HG03521 (cell line): ENCODE measurements around the gene ZBTB3.
"Not testable (repeated sequence)": the region's sequence is repeated elsewhere in the genome, so short reads cannot be mapped to it uniquely, and the experiment has no call there.

Experiments used
- ATAC-seq: cut with Tn5 transposase; IDR thresholded peaks from one replicate; pipeline ENCODE4 v1.9.1; 2021; ENCODE audit warnings: mild to moderate bottlenecking, moderate library complexity; ENCODE audit not compliant: unreplicated experiment

ZBTB3 gene

GRCh38 chr11:62716816-62717215 lies 37.1 kb downstream of the ZBTB3 start:
- ATAC-seq, result no peak

GRCh38 chr11:62716206-62716605 lies 37.8 kb downstream of the ZBTB3 start:
- no peak for ATAC-seq

- no peak for ATAC-seq
These were observed 38.5 kb downstream of the ZBTB3 start for GRCh38 chr11:62715150-62716130.

GRCh38 chr11:62713343-62713742 lies 40.6 kb downstream of the ZBTB3 start:
- ATAC-seq, result no peak

- ATAC-seq, result no peak
These were observed 41.1 kb downstream of the ZBTB3 start for GRCh38 chr11:62712861-62713260.

GRCh38 chr11:62712276-62712812 lies 41.6 kb downstream of the ZBTB3 start:
- no peak for ATAC-seq

GRCh38 chr11:62710001-62710345 lies 44.0 kb downstream of the ZBTB3 start:
- no peak for ATAC-seq

GRCh38 chr11:62709247-62710000 lies 44.5 kb downstream of the ZBTB3 start:
- peak; percentile 73 for ATAC-seq

- no peak for ATAC-seq
These were observed 45.2 kb downstream of the ZBTB3 start for GRCh38 chr11:62708793-62709192.

- no peak for ATAC-seq
These were observed 45.6 kb downstream of the ZBTB3 start for GRCh38 chr11:62708392-62708791.

GRCh38 chr11:62707277-62707861 lies 46.6 kb downstream of the ZBTB3 start, which contains the start of the genes BSCL2 and GNG3:
Gene BSCL2 (minus strand): TSS chr11:62707424. CDS start chr11:62707195, 229 bp downstream.
Gene GNG3 (plus strand): TSS chr11:62707676. CDS start chr11:62708296, 620 bp downstream.
- no peak for ATAC-seq

GRCh38 chr11:62706850-62707247 lies 47.1 kb downstream of the ZBTB3 start:
- no peak for ATAC-seq

- ATAC-seq, result peak; percentile 56
These were observed 47.8 kb downstream of the ZBTB3 start for GRCh38 chr11:62705880-62706849.

GRCh38 chr11:62705413-62705812 lies 48.5 kb downstream of the ZBTB3 start:
- no peak for ATAC-seq

GRCh38 chr11:62703921-62704320 lies 50.0 kb downstream of the ZBTB3 start:
- not testable (repeated sequence) for ATAC-seq

GRCh38 chr11:62702246-62702645 lies 51.7 kb downstream of the ZBTB3 start:
- ATAC-seq, result no peak
